22Rv1 (cell line): Measurements from ENCODE around the gene GH1.
A peak's percentile ranks its signal among the peaks of the same experiment; 100 is the strongest.
"Not testable (repeated sequence)": the region's sequence is repeated elsewhere in the genome, so short reads cannot be mapped to it uniquely, and the experiment has no call there.

ENCODE experiments used
- H3K27ac ChIP-seq: fragments of 450-650 bp; 2 replicates; pipeline ENCODE4 v1.5.1; 2017
- ZFX ChIP-seq: fragments of 450-650 bp; IDR thresholded peaks from 2 replicates; pipeline ENCODE4 v1.6.1; 2017; ENCODE audit warnings: antibody characterized with exemption, borderline replicate concordance
- TF ChIP-seq, protein P1 (sequence below): fragments of 450-650 bp; IDR thresholded peaks from 2 replicates; pipeline ENCODE4 v1.5.1; 2017; ENCODE audit warnings: mild to moderate bottlenecking

GH1 gene

DNA sequence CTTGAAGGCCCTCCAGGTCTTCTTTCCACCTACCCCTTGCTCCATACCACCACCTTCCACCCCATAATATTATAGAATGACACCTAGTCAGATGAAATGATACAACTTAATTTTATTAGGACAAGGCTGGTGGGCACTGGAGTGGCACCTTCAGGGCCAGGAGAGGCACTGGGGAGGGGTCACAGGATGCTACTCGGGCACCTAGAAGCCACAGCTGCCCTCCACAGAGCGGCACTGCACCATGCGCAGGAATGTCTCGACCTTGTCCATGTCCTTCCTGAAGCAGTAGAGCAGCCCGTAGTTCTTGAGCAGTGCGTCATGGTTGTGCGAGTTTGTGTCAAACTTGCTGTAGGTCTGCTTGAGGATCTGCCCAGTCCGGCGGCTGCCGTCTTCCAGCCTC, 23.8 kb downstream of the GH1 start:
- not testable (repeated sequence) for H3K27ac ChIP-seq

DNA sequence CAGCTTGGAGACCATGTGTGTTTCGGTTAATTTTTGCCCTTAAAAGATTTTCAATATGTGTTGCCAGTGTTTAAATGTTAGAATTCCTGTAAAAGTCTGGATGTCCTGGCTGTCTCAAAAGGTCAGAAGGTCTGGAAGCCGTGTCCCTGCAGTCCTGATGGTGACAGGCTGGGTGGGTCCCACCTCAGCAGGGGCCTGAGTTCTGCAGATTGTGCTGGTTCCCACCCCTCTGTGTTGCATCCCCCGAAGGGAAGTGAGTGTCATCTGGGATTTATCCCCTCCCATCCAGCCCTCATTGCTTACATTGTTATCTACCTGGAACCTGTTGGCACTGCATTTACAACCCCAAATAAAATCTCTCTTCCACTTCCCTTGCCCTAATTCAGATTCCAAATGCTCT, 24.6 kb downstream of the GH1 start:
- H3K27ac ChIP-seq, result not testable (repeated sequence)

DNA sequence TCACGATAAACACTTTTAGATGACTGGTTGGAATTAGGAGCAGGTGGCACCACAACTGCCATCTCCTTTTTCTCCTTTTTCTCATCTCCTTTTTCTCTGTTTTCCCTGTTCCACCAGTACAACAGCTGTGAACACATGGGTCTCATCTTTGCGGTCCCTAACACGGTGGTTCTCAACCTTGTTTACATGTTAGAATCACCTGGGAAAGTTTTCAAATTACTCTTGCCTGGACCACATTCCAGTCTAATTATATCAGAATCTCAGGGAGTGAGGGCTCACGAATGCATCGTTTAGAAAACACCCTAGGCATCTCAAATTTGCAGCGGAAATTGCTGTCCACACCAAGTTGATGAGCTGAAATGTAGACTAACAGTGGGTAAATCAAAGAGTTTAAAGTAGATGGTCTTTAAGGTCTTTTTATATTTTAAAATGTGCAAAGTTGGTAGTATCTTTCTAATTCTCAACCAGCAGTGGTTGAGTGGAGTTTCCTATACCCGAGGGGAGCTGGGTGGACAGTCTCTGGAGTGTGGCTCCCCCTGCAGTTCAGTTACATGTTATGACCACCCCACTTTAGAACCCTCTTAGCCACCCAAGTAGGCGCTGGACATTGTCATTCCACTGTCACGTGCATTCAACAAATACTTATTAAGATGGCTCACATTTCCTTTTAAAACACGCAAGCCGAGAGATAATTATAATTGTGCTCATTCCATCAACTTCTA, 26.2 kb downstream of the GH1 start:
- not testable (repeated sequence) for H3K27ac ChIP-seq

DNA sequence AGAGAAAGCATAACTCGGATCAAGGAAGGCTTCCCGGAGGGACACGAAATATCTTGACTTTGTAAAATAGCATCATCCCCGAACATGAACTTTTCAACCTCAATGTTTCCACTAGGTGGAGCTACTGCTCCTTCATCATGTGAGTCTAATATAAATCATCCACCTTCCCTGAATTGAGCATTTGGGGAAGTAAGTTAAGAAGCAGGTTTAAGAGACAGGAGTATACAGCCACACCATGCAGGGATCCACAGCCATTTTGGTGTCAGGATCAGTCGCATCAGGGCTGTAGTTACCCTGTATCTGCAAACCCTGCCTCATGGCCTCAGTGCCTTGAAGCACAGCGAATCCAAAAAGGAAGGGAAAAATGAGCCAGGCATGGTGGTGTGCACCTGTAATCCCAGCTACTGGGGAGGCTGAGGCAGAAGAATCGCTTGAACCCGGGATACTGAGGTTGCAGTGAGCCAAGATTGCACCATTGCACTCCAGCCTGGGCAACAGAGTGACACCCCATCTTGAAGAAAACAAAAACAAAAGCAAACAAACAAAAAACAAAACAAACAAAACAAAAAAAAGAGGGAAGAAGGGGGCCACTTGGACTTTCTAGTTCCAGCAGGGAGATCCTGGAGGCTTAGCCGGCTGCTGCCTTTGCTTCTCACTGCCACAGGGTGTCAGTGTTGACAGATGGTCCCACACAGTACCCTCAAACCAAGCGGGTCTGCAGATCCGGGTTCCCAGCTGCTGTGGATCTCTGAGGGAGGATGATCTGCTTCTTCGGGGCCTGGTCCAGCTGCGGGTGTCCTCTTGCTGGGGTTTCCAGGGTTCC, 29.4 kb downstream of the GH1 start:
- TF ChIP-seq, protein P1, sequence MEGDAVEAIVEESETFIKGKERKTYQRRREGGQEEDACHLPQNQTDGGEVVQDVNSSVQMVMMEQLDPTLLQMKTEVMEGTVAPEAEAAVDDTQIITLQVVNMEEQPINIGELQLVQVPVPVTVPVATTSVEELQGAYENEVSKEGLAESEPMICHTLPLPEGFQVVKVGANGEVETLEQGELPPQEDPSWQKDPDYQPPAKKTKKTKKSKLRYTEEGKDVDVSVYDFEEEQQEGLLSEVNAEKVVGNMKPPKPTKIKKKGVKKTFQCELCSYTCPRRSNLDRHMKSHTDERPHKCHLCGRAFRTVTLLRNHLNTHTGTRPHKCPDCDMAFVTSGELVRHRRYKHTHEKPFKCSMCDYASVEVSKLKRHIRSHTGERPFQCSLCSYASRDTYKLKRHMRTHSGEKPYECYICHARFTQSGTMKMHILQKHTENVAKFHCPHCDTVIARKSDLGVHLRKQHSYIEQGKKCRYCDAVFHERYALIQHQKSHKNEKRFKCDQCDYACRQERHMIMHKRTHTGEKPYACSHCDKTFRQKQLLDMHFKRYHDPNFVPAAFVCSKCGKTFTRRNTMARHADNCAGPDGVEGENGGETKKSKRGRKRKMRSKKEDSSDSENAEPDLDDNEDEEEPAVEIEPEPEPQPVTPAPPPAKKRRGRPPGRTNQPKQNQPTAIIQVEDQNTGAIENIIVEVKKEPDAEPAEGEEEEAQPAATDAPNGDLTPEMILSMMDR, result peak; percentile 45
- H3K27ac ChIP-seq, result not testable (repeated sequence)

DNA sequence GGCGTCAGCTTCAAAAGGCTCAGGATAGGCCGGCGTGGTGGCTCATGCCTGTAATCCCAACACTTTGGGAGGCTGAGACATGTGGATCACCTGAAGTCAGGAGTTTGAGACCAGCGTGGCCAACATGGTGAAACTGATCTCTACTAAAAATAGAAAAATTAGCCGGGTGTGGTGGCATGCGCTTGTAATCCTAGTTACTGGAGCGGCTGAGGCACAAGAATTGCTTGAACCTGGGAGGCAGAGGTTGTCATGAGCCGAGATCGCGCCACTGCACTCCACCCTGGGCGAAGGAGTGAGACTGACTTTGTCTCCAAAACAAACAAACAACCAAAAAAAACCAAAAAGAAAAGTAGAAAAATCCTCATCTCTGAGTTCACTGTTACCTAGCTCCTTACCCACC, 33.5 kb downstream of the GH1 start:
- H3K27ac ChIP-seq, result not testable (repeated sequence)

DNA sequence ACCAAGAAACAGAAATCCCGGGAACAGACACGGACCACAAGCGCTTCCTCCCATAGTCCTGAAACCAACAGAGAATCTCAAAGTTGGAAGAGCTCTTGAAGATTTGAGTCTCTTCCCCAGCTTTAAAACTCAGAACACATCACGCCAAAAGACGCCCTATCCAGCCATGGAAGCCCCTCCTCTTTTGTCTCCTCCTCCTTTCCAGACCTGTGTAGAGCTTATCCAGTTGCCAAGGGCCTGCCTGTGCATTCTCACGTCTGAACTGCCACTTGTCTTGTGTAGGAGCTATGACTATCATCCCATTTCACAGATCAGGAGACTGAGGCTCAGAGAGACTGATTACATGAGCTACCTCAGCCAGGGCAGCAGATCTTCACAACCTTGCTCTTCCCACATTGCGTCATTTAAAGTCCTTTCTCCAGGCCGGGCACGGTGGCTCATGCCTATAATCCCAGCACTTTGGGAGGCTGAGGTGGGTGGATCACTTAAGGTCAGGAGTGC, 36.0 kb downstream of the GH1 start:
- H3K27ac ChIP-seq, result not testable (repeated sequence)

DNA sequence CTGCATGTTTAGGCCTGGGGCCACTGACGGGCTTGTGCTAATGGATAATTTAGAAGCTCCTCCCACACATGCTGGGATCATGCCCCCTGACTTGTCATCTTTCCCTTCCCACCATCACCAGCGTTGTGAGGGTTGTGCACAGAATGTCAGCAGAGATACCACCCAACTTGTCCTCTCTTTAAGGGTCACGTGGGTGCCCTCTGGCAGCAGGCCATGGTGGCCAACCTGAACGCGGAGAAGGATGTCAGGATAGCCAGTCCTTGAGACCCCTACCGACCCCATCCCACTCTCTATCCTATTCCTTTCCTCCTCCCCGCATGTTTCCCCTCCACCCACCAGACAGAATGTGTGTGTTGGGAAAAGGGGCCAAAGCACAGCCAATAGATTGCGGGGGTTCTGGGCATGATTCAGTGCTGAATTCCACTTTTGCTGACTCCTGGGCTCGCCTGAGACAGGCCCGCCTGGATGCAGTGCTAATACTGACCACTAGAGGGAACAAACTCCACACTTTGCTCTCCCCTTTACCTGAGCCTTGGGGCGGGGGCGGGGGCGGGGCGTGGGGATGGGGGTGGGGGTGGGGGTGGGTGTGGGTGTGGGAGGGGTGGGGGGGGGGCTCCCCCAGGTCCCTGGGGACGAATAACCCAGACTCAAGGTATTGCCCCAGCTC, 36.6 kb downstream of the GH1 start, which contains the start of gene GH2:
Gene GH2, minus strand, starts transcription at position 10 of the 667 bp plus-strand sequence. CDS start 143 bp downstream, outside the sequence.
- H3K27ac ChIP-seq, result no peak within 1 kb of the TSS
- TF ChIP-seq ZFX, result no peak
- TF ChIP-seq, protein P1, result peak; percentile 62

DNA sequence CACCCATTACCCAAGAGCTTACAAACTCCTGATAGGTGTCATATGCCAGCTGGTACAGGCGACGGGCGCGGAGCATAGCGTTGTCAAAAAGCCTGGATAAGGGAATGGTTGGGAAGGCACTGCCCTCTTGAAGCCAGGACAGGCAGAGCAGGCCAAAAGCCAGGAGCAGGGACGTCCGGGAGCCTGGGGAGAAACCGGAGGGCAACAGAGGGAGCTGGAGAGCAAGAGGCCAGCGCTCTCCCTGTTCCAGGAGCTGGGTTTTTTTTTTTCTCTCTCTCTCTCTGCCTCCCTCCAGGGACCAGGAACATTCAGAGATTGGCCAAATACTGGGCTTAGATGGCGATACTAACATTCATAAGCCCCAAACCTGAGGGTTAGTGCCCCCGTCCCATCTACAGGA, 37.3 kb downstream of the GH1 start:
- not testable (repeated sequence) for H3K27ac ChIP-seq

DNA sequence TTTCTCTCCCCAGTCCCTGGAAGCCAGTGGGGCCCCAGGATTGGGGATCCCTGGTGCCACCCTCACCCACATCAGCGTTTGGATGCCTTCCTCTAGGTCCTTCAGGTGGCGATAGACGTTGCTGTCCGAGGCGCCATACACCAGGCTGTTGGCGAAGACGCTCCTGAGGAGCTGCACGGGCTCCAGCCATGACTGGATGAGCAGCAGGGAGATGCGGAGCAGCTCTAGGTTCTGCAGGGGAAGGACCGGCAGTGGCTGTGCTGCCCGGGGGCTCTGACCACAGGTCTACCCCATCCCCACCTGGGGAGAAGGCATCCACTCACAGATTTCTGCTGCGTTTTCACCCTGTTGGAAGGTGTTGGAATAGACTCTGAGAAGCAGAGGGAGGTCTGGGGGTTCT, 37.9 kb downstream of the GH1 start:
- H3K27ac ChIP-seq, result no peak overlapping the region
- TF ChIP-seq, protein P1, result no peak
- no peak for TF ChIP-seq ZFX

DNA sequence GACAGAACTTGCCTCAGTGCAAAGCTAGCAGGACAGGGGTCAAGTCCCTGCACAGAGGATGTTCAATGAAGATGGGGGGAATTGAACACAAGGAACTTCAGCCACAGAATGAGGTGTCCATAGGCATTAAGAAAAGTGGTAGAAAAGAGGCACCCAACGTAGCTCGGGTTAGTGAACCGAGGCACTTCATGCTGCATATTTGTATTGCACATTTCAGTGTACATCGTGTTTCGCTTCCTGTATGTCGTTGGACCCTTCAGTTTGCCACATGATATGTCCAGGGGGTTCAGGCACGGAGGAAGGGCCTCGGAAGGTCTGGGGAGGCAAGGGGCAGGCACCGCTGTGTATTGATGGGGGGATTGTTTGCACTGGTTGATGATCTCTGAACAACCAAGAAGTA, 40.2 kb downstream of the GH1 start:
- not testable (repeated sequence) for H3K27ac ChIP-seq

DNA sequence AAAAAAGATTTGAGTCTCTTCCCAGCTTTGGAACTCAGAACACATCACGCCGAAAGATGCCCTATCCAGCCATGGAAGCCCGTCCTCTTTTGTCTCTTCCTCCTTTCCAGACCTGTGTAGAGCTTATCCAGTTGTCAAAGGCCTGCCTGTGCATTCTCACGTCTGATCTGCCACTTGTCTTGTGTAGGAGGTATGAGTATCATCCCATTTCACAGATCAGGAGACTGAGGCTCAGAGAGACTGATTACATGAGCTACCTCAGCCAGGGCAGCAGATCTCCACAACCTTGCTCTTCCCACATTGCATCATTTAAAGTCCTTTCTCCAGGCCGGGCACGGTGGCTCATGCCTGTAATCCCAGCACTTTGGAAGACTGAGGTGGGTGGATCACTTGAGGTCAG, 43.9 kb downstream of the GH1 start:
- not testable (repeated sequence) for H3K27ac ChIP-seq

DNA sequence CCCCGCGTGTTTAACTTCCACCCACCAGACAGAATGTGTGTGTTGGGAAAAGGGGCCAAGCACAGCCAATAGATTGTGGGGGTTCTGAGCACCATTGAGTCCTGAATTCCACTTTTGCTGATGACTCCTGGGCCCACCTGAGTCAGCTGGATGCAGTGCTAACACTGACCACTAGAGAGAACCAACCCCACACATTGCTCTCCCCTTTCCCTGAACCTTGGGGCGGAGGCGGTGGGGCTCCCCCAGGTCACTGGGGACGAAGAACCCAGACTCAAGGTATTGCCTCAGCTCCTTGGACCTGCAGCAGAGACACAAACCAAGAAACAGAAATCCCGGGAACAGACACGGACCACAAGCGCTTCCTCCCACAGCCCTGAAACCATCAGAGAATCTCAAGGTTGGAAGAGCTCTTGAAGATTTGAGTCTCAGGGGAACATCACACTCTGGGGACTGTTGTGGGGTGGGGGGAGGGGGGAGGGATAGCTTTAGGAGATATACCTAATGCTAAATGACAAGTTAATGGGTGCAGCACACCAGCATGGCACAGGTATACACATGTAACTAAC, 44.5 kb downstream of the GH1 start:
- not testable (repeated sequence) for H3K27ac ChIP-seq

DNA sequence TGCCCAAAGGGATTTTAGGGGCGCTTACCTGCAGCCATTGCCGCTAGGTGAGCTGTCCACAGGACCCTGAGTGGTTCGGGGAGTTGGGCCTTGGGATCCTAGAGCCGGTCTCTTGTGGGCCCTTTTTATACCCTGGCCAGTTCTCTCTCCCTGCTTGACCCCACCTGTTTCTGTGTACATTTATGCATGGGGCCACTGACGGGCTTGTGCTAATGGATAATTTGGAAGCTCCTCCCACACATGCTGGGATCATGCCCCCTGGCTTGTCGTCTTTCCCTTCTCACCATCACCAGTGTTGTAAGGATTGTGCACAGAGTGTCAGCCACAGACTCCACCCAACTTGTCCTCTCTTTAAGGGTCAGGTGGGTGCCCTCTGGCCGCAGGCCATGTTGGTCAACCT, 45.1 kb downstream of the GH1 start, which contains the start of gene CSH2:
Gene CSH2, minus strand, starts transcription at position 101 of the 400 bp plus-strand sequence. Its CDS starts 63 bp downstream, at position 38.
- H3K27ac ChIP-seq, result not testable (repeated sequence)

DNA sequence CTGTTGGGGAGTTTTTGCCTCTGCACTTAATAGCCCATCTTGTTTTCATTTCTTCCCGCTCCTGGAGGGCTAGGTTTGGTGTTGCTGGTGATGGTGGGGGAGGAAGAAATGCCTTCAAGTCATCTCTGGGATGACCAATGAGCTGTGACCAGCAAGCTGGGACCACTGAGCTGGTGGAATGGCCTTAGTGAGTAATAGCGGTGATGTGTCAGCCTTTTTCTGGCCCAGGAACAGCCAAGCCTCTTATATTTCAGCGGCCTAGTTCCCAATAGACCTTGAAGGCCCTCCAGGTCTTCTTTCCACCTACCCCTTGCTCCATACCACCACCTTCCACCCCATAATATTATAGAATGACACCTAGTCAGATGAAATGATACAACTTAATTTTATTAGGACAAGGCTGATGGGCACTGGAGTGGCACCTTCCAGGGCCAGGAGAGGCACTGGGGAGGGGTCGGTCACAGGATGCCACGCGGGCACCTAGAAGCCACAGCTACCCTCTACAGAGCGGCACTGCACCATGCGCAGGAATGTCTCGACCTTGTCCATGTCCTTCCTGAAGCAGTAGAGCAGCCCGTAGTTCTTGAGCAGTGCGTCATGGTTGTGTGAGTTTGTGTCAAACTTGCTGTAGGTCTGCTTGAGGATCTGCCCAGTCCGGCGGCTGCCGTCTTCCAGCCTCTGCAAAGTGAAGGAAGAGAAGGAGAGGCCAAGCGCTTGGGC, 46.8 kb downstream of the GH1 start:
- H3K27ac ChIP-seq, result not testable (repeated sequence)

DNA sequence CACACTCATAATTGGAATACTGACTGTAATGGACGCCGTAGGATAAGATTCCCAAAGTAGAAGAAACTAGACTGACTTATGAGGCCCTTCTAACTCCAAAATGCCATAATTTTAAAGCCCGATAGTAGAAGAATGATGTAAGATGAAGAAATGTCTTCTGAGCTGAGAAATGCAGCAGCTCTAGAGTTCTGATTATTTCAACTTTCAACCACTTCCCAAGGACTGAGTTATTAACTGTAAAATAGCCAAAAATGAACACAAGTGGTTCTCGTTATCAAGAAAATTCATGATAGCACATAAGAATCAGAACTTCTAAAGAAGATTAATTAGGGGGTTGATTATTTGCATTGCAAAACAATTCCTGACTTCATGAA, 48.4 kb downstream of the GH1 start:
- H3K27ac ChIP-seq, result not testable (repeated sequence)
